GM19324 (cell line): ENCODE data around the gene MPP2.

Experiments used
- ATAC-seq: cut with Tn5 transposase; IDR thresholded peaks from one replicate; pipeline ENCODE4 v1.9.1; 2021; ENCODE audit warnings: mild to moderate bottlenecking, moderate library complexity; ENCODE audit not compliant: unreplicated experiment, low FRiP score

The MPP2 gene

DNA sequence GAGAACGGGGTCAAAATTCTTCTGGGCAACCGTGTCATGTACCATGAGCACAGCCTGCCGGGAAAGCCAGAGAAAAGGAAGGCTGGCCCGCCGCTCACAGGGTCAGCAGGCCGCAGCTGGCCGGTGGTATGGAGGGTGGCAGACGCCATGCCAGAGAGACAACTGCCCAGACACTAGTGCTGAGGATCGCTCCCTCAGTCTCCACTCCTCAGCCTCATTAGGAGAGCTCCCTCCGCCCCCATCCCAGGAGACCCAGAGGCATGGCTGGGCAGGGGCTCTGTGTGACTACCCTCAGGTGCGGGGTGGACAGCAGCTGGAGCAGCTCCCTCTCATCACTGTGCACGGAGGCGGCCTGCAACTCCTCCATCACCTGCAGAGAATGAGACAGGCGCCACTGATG is 77.6 kb downstream of the MPP2 start:
- ATAC-seq: no peak

GRCh38 chr17:43827596-43827995 is 79.7 kb downstream of the MPP2 start:
- ATAC-seq: no peak

- no peak for ATAC-seq
Observed at GRCh38 chr17:43826206-43826605, 81.1 kb downstream of the MPP2 start.

GRCh38 chr17:43825567-43825966 is 81.8 kb downstream of the MPP2 start:
- no peak for ATAC-seq
